ENCODE results near the gene CFAP251. TPM values are rescaled to one million over a fixed set of nuclear protein-coding genes. Genes with fewer than 3 reads are reported as not detected.
A peak's percentile ranks its signal among the peaks of the same experiment; 100 is the strongest.

The CFAP251 gene
- total RNA-seq, 1 donor from 2014 or later, result 2.6 TPM

GRCh38 chr12:121968876-121969275, 50.5 kb downstream of the CFAP251 start:
- H3K27ac ChIP-seq (ENCODE audit: low read depth, low read length), result no peak overlapping the region
- no peaks in the 10 kb centered on the region for H3K27me3 ChIP-seq (ENCODE audit: control insufficient read depth in 3 of 3, insufficient read depth in 3 of 3, low read length in 3 of 3)
- H3K4me1 ChIP-seq (ENCODE audit: control insufficient read depth in 3 of 3, insufficient read depth in 3 of 3, low read length in 3 of 3), result peaks cover 0 to 7% (median 7%) of the 10 kb centered on the region in 3 donors
- no peak overlapping the region for H3K4me3 ChIP-seq (ENCODE audit: low read length in 3 of 3)
- H3K9ac ChIP-seq (ENCODE audit: low read depth in 1 of 3, low read length in 3 of 3), result no peak overlapping the region
- H3K9me3 ChIP-seq (ENCODE audit: control insufficient read depth in 3 of 3, low read length in 3 of 3), result no peaks in the 10 kb centered on the region
- H3K36me3 ChIP-seq (ENCODE audit: control insufficient read depth in 3 of 3, insufficient read depth in 3 of 3, low read length in 3 of 3), result peaks cover 0 to 5% (median 4%) of the 10 kb centered on the region in 3 donors

GRCh38 chr12:121969726-121970125, 51.3 kb downstream of the CFAP251 start:
- Histone ChIP-seq H3K9ac (ENCODE audit: low read depth in 1 of 3, low read length in 3 of 3) (no peak overlapping the region), H3K4me3 (ENCODE audit: low read length in 3 of 3) (no peak overlapping the region), H3K9me3 (ENCODE audit: control insufficient read depth in 3 of 3, low read length in 3 of 3) (no peaks in the 10 kb centered on the region), H3K36me3 (ENCODE audit: control insufficient read depth in 3 of 3, insufficient read depth in 3 of 3, low read length in 3 of 3) (peaks cover 0 to 5% (median 4%) of the 10 kb centered on the region in 3 donors), H3K4me1 (ENCODE audit: control insufficient read depth in 3 of 3, insufficient read depth in 3 of 3, low read length in 3 of 3) (peaks cover 6 to 15% (median 12%) of the 10 kb centered on the region in 3 donors), H3K27ac (ENCODE audit: low read depth, low read length) (no peak overlapping the region), H3K27me3 (ENCODE audit: control insufficient read depth in 3 of 3, insufficient read depth in 3 of 3, low read length in 3 of 3) (no peaks in the 10 kb centered on the region)

GRCh38 chr12:121970581-121971300, 52.3 kb downstream of the CFAP251 start:
- Histone ChIP-seq H3K9me3 (ENCODE audit: control insufficient read depth in 3 of 3, low read length in 3 of 3) (no peaks in the 10 kb centered on the region), H3K27ac (ENCODE audit: low read depth, low read length) (no peak overlapping the region), H3K36me3 (ENCODE audit: control insufficient read depth in 3 of 3, insufficient read depth in 3 of 3, low read length in 3 of 3) (peaks cover 0 to 5% (median 4%) of the 10 kb centered on the region in 3 donors), H3K4me1 (ENCODE audit: control insufficient read depth in 3 of 3, insufficient read depth in 3 of 3, low read length in 3 of 3) (peaks cover 9 to 20% (median 16%) of the 10 kb centered on the region in 3 donors), H3K27me3 (ENCODE audit: control insufficient read depth in 3 of 3, insufficient read depth in 3 of 3, low read length in 3 of 3) (no peaks in the 10 kb centered on the region), H3K9ac (ENCODE audit: low read depth in 1 of 3, low read length in 3 of 3) (peak overlapping the region in 1 of 3 donors; percentile 60), H3K4me3 (ENCODE audit: low read length in 3 of 3) (no peak overlapping the region)

- Histone ChIP-seq H3K4me1 (ENCODE audit: control insufficient read depth in 3 of 3, insufficient read depth in 3 of 3, low read length in 3 of 3) (peaks cover 9 to 20% (median 16%) of the 10 kb centered on the region in 3 donors), H3K27me3 (ENCODE audit: control insufficient read depth in 3 of 3, insufficient read depth in 3 of 3, low read length in 3 of 3) (no peaks in the 10 kb centered on the region), H3K9ac (ENCODE audit: low read depth in 1 of 3, low read length in 3 of 3) (peak overlapping the region in 1 of 3 donors; percentile 28), H3K36me3 (ENCODE audit: control insufficient read depth in 3 of 3, insufficient read depth in 3 of 3, low read length in 3 of 3) (no peaks in the 10 kb centered on the region), H3K27ac (ENCODE audit: low read depth, low read length) (peak overlapping the region; percentile 14), H3K4me3 (ENCODE audit: low read length in 3 of 3) (peak overlapping the region in 2 of 3 donors; percentile 14 to 43), H3K9me3 (ENCODE audit: control insufficient read depth in 3 of 3, low read length in 3 of 3) (no peaks in the 10 kb centered on the region)
Observed at GRCh38 chr12:121974026-121974985, 55.9 kb downstream of the CFAP251 start.

- peak overlapping the region; percentile 14 for H3K27ac ChIP-seq (ENCODE audit: low read depth, low read length)
Observed at GRCh38 chr12:121975021-121975420, 56.6 kb downstream of the CFAP251 start.

GRCh38 chr12:121976950-121977349, 58.6 kb downstream of the CFAP251 start:
- Histone ChIP-seq H3K9ac (ENCODE audit: low read depth in 1 of 3, low read length in 3 of 3) (no peak overlapping the region), H3K9me3 (ENCODE audit: control insufficient read depth in 3 of 3, low read length in 3 of 3) (no peaks in the 10 kb centered on the region), H3K36me3 (ENCODE audit: control insufficient read depth in 3 of 3, insufficient read depth in 3 of 3, low read length in 3 of 3) (no peaks in the 10 kb centered on the region), H3K27me3 (ENCODE audit: control insufficient read depth in 3 of 3, insufficient read depth in 3 of 3, low read length in 3 of 3) (no peaks in the 10 kb centered on the region), H3K4me1 (ENCODE audit: control insufficient read depth in 3 of 3, insufficient read depth in 3 of 3, low read length in 3 of 3) (peaks cover 9 to 13% (median 9%) of the 10 kb centered on the region in 3 donors), H3K4me3 (ENCODE audit: low read length in 3 of 3) (no peak overlapping the region), H3K27ac (ENCODE audit: low read depth, low read length) (no peak overlapping the region)

More at GRCh38 chr12:121975021-121975420, 56.6 kb downstream of the CFAP251 start:
- Histone ChIP-seq H3K36me3 (ENCODE audit: control insufficient read depth in 3 of 3, insufficient read depth in 3 of 3, low read length in 3 of 3) (no peaks in the 10 kb centered on the region), H3K27me3 (ENCODE audit: control insufficient read depth in 3 of 3, insufficient read depth in 3 of 3, low read length in 3 of 3) (no peaks in the 10 kb centered on the region), H3K4me1 (ENCODE audit: control insufficient read depth in 3 of 3, insufficient read depth in 3 of 3, low read length in 3 of 3) (peaks cover 9 to 20% (median 16%) of the 10 kb centered on the region in 3 donors), H3K9me3 (ENCODE audit: control insufficient read depth in 3 of 3, low read length in 3 of 3) (no peaks in the 10 kb centered on the region), H3K4me3 (ENCODE audit: low read length in 3 of 3) (no peak overlapping the region), H3K9ac (ENCODE audit: low read depth in 1 of 3, low read length in 3 of 3) (no peak overlapping the region)

- Histone ChIP-seq H3K27me3 (ENCODE audit: control insufficient read depth in 3 of 3, insufficient read depth in 3 of 3, low read length in 3 of 3) (no peaks in the 10 kb centered on the region), H3K9me3 (ENCODE audit: control insufficient read depth in 3 of 3, low read length in 3 of 3) (no peaks in the 10 kb centered on the region), H3K36me3 (ENCODE audit: control insufficient read depth in 3 of 3, insufficient read depth in 3 of 3, low read length in 3 of 3) (no peaks in the 10 kb centered on the region), H3K4me1 (ENCODE audit: control insufficient read depth in 3 of 3, insufficient read depth in 3 of 3, low read length in 3 of 3) (no peaks in the 10 kb centered on the region), H3K27ac (ENCODE audit: low read depth, low read length) (no peak overlapping the region), H3K4me3 (ENCODE audit: low read length in 3 of 3) (no peak overlapping the region), H3K9ac (ENCODE audit: low read depth in 1 of 3, low read length in 3 of 3) (no peak overlapping the region)
Observed at GRCh38 chr12:121980191-121980891, 61.9 kb downstream of the CFAP251 start.

GRCh38 chr12:121980892-121981272, 62.5 kb downstream of the CFAP251 start:
- no peak overlapping the region for H3K4me3 ChIP-seq (ENCODE audit: low read length in 3 of 3)
- no peak overlapping the region for H3K9ac ChIP-seq (ENCODE audit: low read depth in 1 of 3, low read length in 3 of 3)
- H3K27me3 ChIP-seq (ENCODE audit: control insufficient read depth in 3 of 3, insufficient read depth in 3 of 3, low read length in 3 of 3), result no peaks in the 10 kb centered on the region
- no peak overlapping the region for H3K27ac ChIP-seq (ENCODE audit: low read depth, low read length)
- H3K36me3 ChIP-seq (ENCODE audit: control insufficient read depth in 3 of 3, insufficient read depth in 3 of 3, low read length in 3 of 3), result no peaks in the 10 kb centered on the region
- no peaks in the 10 kb centered on the region for H3K9me3 ChIP-seq (ENCODE audit: control insufficient read depth in 3 of 3, low read length in 3 of 3)
- no peaks in the 10 kb centered on the region for H3K4me1 ChIP-seq (ENCODE audit: control insufficient read depth in 3 of 3, insufficient read depth in 3 of 3, low read length in 3 of 3)

- H3K27me3 ChIP-seq (ENCODE audit: control insufficient read depth in 3 of 3, insufficient read depth in 3 of 3, low read length in 3 of 3), result no peaks in the 10 kb centered on the region
- no peaks in the 10 kb centered on the region for H3K36me3 ChIP-seq (ENCODE audit: control insufficient read depth in 3 of 3, insufficient read depth in 3 of 3, low read length in 3 of 3)
- no peak overlapping the region for H3K4me3 ChIP-seq (ENCODE audit: low read length in 3 of 3)
- H3K4me1 ChIP-seq (ENCODE audit: control insufficient read depth in 3 of 3, insufficient read depth in 3 of 3, low read length in 3 of 3), result no peaks in the 10 kb centered on the region
- H3K9me3 ChIP-seq (ENCODE audit: control insufficient read depth in 3 of 3, low read length in 3 of 3), result no peaks in the 10 kb centered on the region
- H3K9ac ChIP-seq (ENCODE audit: low read depth in 1 of 3, low read length in 3 of 3), result no peak overlapping the region
- no peak overlapping the region for H3K27ac ChIP-seq (ENCODE audit: low read depth, low read length)
Observed at GRCh38 chr12:121981456-121981855, 63.1 kb downstream of the CFAP251 start.
